K562 (cell line): ENCODE data around the gene DLGAP1. TPM values are rescaled to one million over a fixed set of nuclear protein-coding genes. Genes with fewer than 3 reads are reported as not detected.
A peak's percentile ranks its signal among the peaks of the same experiment; 100 is the strongest.

Experiments used
- CEBPB ChIP-seq: fragments of 450-650 bp; IDR thresholded peaks from 2 replicates; pipeline ENCODE4 v1.6.1; 2016; ENCODE audit warnings: missing genetic modification characterization, missing compliant biosample characterization
- CXXC5 ChIP-seq: fragments of 250-450 bp; sonication (Bioruptor Pico); IDR thresholded peaks from 2 replicates; pipeline ENCODE4 v1.8.0; 2022; ENCODE audit warnings: inconsistent platforms, mild to moderate bottlenecking, moderate library complexity
- HLTF ChIP-seq: fragments of 450-650 bp; IDR thresholded peaks from 2 replicates; pipeline ENCODE4 v1.6.1; 2016
- HSF4 ChIP-seq: fragments of 250-450 bp; sonication (Bioruptor Pico); IDR thresholded peaks from 2 replicates; pipeline ENCODE4 v2.1.2; 2022; ENCODE audit warnings: mild to moderate bottlenecking, moderate library complexity, borderline replicate concordance
- MXI1 ChIP-seq: IDR thresholded peaks from 2 replicates; pipeline ENCODE4 v1.6.1; 2011; ENCODE audit warnings: low read depth, mild to moderate bottlenecking, improper control_type of control experiment, low read length
- NCOA2 ChIP-seq, 2 experiments: fragments of 450-650 bp; IDR thresholded peaks; 2 replicates each; pipeline ENCODE4 v1.6.1; 2018; ENCODE audit warnings: mild to moderate bottlenecking in 2 of 2, moderate library complexity in 1 of 2; ENCODE audit not compliant: partially characterized antibody in 2 of 2
- OTX1 ChIP-seq: fragments of 450-650 bp; formaldehyde crosslinking; IDR thresholded peaks from 2 replicates; pipeline ENCODE4 v1.4.0; 2022; ENCODE audit warnings: mild to moderate bottlenecking
- PURB ChIP-seq: sonication (generic); formaldehyde crosslinking; IDR thresholded peaks from 2 replicates; pipeline ENCODE4 v1.9.0; 2021; ENCODE audit warnings: low read depth, mild to moderate bottlenecking, missing genetic modification reagents
- RBFOX2 ChIP-seq: fragments of 200-400 bp; formaldehyde crosslinking; IDR thresholded peaks from 2 replicates; pipeline ENCODE4 v1.6.1; 2017; ENCODE audit warnings: low read depth, mild to moderate bottlenecking, low read length, moderate library complexity
- SMAD4 ChIP-seq: fragments of 250-450 bp; sonication (Bioruptor Pico); conservative IDR thresholded peaks from 2 replicates; pipeline ENCODE4 v1.8.0; 2021; ENCODE audit warnings: inconsistent platforms, mild to moderate bottlenecking, moderate library complexity
- TSC22D4 ChIP-seq: fragments of 450-650 bp; IDR thresholded peaks from 2 replicates; pipeline ENCODE4 v1.6.1; 2016; ENCODE audit warnings: missing genetic modification characterization, missing biosample characterization, control low read depth
- XRCC5 ChIP-seq: fragments of 200-400 bp; formaldehyde crosslinking; IDR thresholded peaks from 2 replicates; pipeline ENCODE4 v1.6.1; 2017; ENCODE audit warnings: low read depth, mild to moderate bottlenecking, low read length
- ZNF224 ChIP-seq: sonication (generic); formaldehyde crosslinking; IDR thresholded peaks from 2 replicates; pipeline ENCODE4 v1.8.0; 2022; ENCODE audit warnings: mild to moderate bottlenecking, missing genetic modification reagents
- ZNF431 ChIP-seq: sonication (generic); formaldehyde crosslinking; IDR thresholded peaks from 2 replicates; pipeline ENCODE4 v1.8.0; 2022; ENCODE audit warnings: mild to moderate bottlenecking, missing genetic modification reagents
- polyA plus RNA-seq, 8 experiments: library from polyadenylated mRNA; depleted of rRNA in 4 of 8; stranded (reverse) in 5 of 8; unstranded in 3 of 8; fragments of >200 nt; fragmentation: Nextera tagmentation in 2 of 8; fragmentation: Illumina TruSeq in 1 of 8; extraction: Ambion mirVana in 2 of 8; extraction: Trizol in 1 of 8; gene quantifications; 2 replicates each; pipeline versions ENCODE4 v1.2.1 to v1.2.3, GENCODE V29; 2011 to 2014; ENCODE audit warnings: inconsistent platforms in 1 of 8, missing spikeins in 1 of 8
- total RNA-seq, 7 experiments: library from RNA; depleted of rRNA in 6 of 7; stranded (reverse); fragments of >200 nt in 6 of 7; fragmentation: Illumina TruSeq in 2 of 7; extraction: Trizol in 2 of 7; gene quantifications; 2 replicates each; pipeline versions ENCODE4 v1.2.1 to v1.2.3, GENCODE V29; 2011 to 2021; ENCODE audit warnings: low replicate concordance in 1 of 7
- TF ChIP-seq, protein P1 (sequence below): fragments of 450-650 bp; formaldehyde crosslinking; IDR thresholded peaks from 2 replicates; pipeline ENCODE4 v1.4.0; 2020; ENCODE audit warnings: mild to moderate bottlenecking
- TF ChIP-seq, protein P2 (sequence below): fragments of 250-450 bp; sonication (Bioruptor Pico); IDR thresholded peaks from 2 replicates; pipeline ENCODE4 v1.4.0; 2020; ENCODE audit warnings: mild to moderate bottlenecking, moderate library complexity
- TF ChIP-seq, protein P3 (sequence below), 2 experiments: fragments of 150-350 bp in 1 of 2; IDR thresholded peaks; 2 replicates each; pipeline ENCODE4 v1.6.1; 2012 to 2016; ENCODE audit warnings: low read depth in 2 of 2, low read length in 2 of 2, mild to moderate bottlenecking in 1 of 2, moderate library complexity in 1 of 2
- TF ChIP-seq, protein P4 (sequence below): fragments of 450-650 bp; formaldehyde crosslinking; IDR thresholded peaks from 2 replicates; pipeline ENCODE4 v1.4.0; 2020; ENCODE audit warnings: mild to moderate bottlenecking, moderate library complexity

The DLGAP1 gene
- total and polyA plus RNA-seq, 9 of the 15 experiments (the other 6 are each of a cell fraction or from before 2014, with no cell fraction given) = 0.04 to 0.22 (median 0.08) TPM

DNA sequence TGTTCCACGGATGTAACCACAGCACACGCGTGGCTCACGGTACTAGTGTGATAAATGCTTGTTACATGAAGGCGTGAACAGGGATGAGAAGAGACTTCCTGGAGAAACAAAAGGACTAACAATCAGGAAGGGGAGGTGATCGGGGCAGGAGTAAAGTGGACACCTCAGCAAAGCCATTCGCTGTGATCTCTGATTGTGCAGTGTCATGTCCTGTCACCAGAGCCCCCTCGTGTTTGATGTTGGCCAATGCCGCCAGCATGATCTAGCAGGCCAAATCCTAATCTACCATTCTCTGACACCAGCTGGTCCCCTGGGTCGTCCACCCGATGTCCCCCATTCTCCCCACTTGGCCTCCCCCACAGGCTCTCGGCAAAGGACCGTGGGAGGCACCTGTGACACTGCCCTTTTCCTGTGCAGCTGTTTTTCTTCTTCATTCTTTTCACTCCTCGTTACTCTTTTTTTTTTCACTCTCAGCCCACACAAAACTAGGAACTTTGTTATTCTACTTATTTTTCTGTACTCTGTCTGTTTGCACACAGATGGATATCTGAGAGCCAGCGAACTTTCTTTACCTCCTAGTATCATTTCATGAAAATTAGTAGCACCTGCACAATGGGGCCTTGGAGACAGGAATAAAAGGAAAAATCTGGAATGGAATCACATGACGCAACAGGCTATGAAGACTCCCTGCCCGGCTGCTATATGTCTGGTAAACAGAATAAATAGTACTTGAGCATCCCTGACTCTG, 858.3 kb downstream of the DLGAP1 start (continued):
- TF ChIP-seq XRCC5 (peak; percentile 87; the same call in 1 of the 2 replicates), TSC22D4 (tag) (no peak), SMAD4 (peak; percentile 96), CEBPB (tag) (peak; percentile 78), PURB (no peak), HLTF (no peak), OTX1 (CRISPR knock-in tag) (peak; percentile 89), ZNF431 (CRISPR knock-in tag) (no peak), NCOA2 (IDR thresholded peaks at IDR 0.05; ENCODE audit: partially characterized antibody in 2 of 2) (no peak), MXI1 (no peak; the same call in 1 of the 2 replicates), ZNF224 (CRISPR knock-in tag) (no peak), RBFOX2 (peak; percentile 73), CXXC5 (CRISPR knock-in tag) (peak; percentile 92), HSF4 (CRISPR knock-in tag) (peak; percentile 80; the same call in 1 of the 2 replicates)
- TF ChIP-seq, protein P1, sequence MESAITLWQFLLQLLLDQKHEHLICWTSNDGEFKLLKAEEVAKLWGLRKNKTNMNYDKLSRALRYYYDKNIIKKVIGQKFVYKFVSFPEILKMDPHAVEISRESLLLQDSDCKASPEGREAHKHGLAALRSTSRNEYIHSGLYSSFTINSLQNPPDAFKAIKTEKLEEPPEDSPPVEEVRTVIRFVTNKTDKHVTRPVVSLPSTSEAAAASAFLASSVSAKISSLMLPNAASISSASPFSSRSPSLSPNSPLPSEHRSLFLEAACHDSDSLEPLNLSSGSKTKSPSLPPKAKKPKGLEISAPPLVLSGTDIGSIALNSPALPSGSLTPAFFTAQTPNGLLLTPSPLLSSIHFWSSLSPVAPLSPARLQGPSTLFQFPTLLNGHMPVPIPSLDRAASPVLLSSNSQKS (CRISPR knock-in tag) = no peak
- TF ChIP-seq, protein P2, sequence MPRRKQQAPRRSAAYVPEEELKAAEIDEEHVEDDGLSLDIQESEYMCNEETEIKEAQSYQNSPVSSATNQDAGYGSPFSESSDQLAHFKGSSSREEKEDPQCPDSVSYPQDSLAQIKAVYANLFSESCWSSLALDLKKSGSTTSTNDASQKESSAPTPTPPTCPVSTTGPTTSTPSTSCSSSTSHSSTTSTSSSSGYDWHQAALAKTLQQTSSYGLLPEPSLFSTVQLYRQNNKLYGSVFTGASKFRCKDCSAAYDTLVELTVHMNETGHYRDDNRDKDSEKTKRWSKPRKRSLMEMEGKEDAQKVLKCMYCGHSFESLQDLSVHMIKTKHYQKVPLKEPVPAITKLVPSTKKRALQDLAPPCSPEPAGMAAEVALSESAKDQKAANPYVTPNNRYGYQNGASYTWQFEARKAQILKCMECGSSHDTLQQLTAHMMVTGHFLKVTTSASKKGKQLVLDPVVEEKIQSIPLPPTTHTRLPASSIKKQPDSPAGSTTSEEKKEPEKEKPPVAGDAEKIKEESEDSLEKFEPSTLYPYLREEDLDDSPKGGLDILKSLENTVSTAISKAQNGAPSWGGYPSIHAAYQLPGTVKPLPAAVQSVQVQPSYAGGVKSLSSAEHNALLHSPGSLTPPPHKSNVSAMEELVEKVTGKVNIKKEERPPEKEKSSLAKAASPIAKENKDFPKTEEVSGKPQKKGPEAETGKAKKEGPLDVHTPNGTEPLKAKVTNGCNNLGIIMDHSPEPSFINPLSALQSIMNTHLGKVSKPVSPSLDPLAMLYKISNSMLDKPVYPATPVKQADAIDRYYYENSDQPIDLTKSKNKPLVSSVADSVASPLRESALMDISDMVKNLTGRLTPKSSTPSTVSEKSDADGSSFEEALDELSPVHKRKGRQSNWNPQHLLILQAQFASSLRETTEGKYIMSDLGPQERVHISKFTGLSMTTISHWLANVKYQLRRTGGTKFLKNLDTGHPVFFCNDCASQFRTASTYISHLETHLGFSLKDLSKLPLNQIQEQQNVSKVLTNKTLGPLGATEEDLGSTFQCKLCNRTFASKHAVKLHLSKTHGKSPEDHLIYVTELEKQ = peak; percentile 53; the same call in 1 of the 2 replicates
- TF ChIP-seq, protein P3, sequence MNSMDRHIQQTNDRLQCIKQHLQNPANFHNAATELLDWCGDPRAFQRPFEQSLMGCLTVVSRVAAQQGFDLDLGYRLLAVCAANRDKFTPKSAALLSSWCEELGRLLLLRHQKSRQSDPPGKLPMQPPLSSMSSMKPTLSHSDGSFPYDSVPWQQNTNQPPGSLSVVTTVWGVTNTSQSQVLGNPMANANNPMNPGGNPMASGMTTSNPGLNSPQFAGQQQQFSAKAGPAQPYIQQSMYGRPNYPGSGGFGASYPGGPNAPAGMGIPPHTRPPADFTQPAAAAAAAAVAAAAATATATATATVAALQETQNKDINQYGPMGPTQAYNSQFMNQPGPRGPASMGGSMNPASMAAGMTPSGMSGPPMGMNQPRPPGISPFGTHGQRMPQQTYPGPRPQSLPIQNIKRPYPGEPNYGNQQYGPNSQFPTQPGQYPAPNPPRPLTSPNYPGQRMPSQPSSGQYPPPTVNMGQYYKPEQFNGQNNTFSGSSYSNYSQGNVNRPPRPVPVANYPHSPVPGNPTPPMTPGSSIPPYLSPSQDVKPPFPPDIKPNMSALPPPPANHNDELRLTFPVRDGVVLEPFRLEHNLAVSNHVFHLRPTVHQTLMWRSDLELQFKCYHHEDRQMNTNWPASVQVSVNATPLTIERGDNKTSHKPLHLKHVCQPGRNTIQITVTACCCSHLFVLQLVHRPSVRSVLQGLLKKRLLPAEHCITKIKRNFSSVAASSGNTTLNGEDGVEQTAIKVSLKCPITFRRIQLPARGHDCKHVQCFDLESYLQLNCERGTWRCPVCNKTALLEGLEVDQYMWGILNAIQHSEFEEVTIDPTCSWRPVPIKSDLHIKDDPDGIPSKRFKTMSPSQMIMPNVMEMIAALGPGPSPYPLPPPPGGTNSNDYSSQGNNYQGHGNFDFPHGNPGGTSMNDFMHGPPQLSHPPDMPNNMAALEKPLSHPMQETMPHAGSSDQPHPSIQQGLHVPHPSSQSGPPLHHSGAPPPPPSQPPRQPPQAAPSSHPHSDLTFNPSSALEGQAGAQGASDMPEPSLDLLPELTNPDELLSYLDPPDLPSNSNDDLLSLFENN (IDR thresholded peaks at IDR 0.05; ENCODE audit: low read depth in 2 of 2, low read length in 2 of 2) = peak in 1 of 2 experiments; percentile 91; a peak in 2 of 4 replicates
- TF ChIP-seq, protein P4, sequence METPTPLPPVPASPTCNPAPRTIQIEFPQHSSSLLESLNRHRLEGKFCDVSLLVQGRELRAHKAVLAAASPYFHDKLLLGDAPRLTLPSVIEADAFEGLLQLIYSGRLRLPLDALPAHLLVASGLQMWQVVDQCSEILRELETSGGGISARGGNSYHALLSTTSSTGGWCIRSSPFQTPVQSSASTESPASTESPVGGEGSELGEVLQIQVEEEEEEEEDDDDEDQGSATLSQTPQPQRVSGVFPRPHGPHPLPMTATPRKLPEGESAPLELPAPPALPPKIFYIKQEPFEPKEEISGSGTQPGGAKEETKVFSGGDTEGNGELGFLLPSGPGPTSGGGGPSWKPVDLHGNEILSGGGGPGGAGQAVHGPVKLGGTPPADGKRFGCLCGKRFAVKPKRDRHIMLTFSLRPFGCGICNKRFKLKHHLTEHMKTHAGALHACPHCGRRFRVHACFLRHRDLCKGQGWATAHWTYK = peak; percentile 73
